RWPE2 (cell line): ENCODE measurements around the gene ZNF619.

Experiments
- ATAC-seq: fragments of 200-7000 bp; cut with Tn5 transposase; 3 replicates; pipeline ENCODE4 v1.9.1; 2021; ENCODE audit warnings: low read depth
- DNase-seq: peaks from one replicate; pipeline ENCODE4 v3.0.0-alpha.2; 2020; ENCODE audit warnings: low spot score
- H3K27ac ChIP-seq: fragments of 450-650 bp; 2 replicates; pipeline ENCODE4 v1.5.1; 2017; ENCODE audit warnings: mild to moderate bottlenecking; ENCODE audit not compliant: poor library complexity, severe bottlenecking
- H3K27me3 ChIP-seq: fragments of 250-450 bp; sonication (Bioruptor Pico); 2 replicates; pipeline ENCODE4 v1.5.1; 2021; ENCODE audit warnings: mild to moderate bottlenecking, moderate library complexity; ENCODE audit not compliant: insufficient read depth, poor library complexity, severe bottlenecking
- H3K36me3 ChIP-seq: fragments of 250-450 bp; sonication (Bioruptor Pico); 2 replicates; pipeline ENCODE4 v1.5.1; 2020; ENCODE audit warnings: low read depth, mild to moderate bottlenecking, moderate library complexity
- H3K4me1 ChIP-seq: fragments of 250-450 bp; sonication (Bioruptor Pico); 2 replicates; pipeline ENCODE4 v1.5.1; 2021; ENCODE audit warnings: mild to moderate bottlenecking, moderate library complexity; ENCODE audit not compliant: insufficient read depth, poor library complexity, severe bottlenecking
- H3K4me3 ChIP-seq: fragments of 250-450 bp; sonication (Bioruptor Pico); 2 replicates; pipeline ENCODE4 v1.5.1; 2021; ENCODE audit warnings: mild to moderate bottlenecking, moderate library complexity; ENCODE audit not compliant: severe bottlenecking
- H3K9me3 ChIP-seq: fragments of 250-450 bp; sonication (Bioruptor Pico); 2 replicates; pipeline ENCODE4 v1.5.1; 2021; ENCODE audit warnings: mild to moderate bottlenecking, moderate library complexity; ENCODE audit not compliant: severe bottlenecking
- TF ChIP-seq, protein P1 (sequence below): fragments of 450-650 bp; IDR thresholded peaks from one replicate; pipeline ENCODE4 v1.5.1; 2017; ENCODE audit warnings: mild to moderate bottlenecking, moderate library complexity; ENCODE audit not compliant: poor library complexity, severe bottlenecking

ZNF619 gene

DNA sequence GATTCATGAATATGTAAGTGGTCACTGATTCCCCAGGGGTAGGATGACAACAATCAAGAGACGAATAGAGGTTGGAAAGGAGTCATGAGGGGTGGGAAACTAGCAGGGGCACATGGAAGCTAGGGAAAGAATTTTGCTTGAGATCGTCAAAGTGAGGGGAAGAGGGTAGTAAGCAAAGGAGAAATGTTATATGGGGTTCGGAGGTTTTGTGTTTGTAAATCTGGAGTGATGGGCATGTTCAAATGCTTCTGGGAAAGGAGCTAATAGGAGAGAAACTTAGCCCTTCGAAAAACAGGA lies 11.9 kb upstream of the ZNF619 start:
- DNase-seq (no peak), ATAC-seq (no peak)
- Histone ChIP-seq H3K27me3 (no peaks in the 10 kb centered on the region), H3K4me1 (no peaks in the 10 kb centered on the region), H3K9me3 (no peaks in the 10 kb centered on the region), H3K27ac (no peak overlapping the region), H3K4me3 (no peak overlapping the region), H3K36me3 (peaks cover 40% of the 10 kb centered on the region)
- TF ChIP-seq, protein P1, sequence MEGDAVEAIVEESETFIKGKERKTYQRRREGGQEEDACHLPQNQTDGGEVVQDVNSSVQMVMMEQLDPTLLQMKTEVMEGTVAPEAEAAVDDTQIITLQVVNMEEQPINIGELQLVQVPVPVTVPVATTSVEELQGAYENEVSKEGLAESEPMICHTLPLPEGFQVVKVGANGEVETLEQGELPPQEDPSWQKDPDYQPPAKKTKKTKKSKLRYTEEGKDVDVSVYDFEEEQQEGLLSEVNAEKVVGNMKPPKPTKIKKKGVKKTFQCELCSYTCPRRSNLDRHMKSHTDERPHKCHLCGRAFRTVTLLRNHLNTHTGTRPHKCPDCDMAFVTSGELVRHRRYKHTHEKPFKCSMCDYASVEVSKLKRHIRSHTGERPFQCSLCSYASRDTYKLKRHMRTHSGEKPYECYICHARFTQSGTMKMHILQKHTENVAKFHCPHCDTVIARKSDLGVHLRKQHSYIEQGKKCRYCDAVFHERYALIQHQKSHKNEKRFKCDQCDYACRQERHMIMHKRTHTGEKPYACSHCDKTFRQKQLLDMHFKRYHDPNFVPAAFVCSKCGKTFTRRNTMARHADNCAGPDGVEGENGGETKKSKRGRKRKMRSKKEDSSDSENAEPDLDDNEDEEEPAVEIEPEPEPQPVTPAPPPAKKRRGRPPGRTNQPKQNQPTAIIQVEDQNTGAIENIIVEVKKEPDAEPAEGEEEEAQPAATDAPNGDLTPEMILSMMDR, result no peak

DNA sequence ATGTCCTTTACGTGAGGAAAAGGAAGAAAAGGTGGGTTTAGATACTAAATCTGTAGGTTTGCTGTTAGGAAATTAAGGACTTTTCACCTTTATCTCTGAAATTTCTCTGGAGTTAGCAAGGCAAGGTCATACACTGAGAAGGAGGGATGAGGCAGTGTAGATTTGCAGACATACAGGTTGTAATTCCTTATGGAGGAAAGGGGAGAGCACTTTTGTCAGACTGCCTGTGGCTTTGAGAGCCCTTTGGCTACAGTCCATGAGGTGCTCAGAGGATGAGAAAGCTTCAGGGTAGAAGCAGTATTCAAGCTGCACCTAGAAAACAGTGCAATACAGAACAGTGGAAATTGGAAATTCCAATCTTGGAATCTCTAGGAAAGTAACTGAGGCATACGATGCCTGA lies 11.5 kb upstream of the ZNF619 start:
- H3K9me3 ChIP-seq, result no peaks in the 10 kb centered on the region
- DNase-seq (no peak), ATAC-seq (peak; percentile 7; the same call in 1 of the 3 replicates)
- no peak overlapping the region for H3K4me3 ChIP-seq
- peaks cover 36% of the 10 kb centered on the region for H3K36me3 ChIP-seq
- H3K27me3 ChIP-seq, result no peaks in the 10 kb centered on the region
- H3K4me1 ChIP-seq, result no peaks in the 10 kb centered on the region
- no peak overlapping the region for H3K27ac ChIP-seq
- TF ChIP-seq, protein P1, result no peak

DNA sequence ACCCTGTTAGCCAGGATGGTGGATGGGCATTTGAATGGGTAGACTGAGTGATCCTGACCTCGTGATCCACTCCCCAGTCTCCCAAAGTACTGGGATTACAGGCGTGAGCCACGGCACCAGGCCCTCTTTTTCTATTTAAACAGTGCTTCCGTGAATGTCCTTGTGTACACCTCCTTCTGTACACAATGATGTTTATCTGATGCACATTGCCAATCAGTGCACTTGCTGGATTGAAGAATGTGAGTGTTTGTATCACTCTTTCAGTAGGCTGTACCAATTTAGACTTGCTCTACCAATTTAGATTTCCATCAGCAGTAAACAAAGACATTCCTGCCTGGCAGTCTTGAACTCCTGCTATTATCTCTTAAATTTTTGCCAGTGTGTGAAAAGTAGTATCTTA lies 8.9 kb upstream of the ZNF619 start:
- no peak for DNase-seq
- H3K4me3 ChIP-seq, result no peak overlapping the region
- peaks cover 13% of the 10 kb centered on the region for H3K36me3 ChIP-seq
- H3K27me3 ChIP-seq, result no peaks in the 10 kb centered on the region
- TF ChIP-seq, protein P1, result no peak
- H3K27ac ChIP-seq, result no peak overlapping the region
- H3K4me1 ChIP-seq, result no peaks in the 10 kb centered on the region
- H3K9me3 ChIP-seq, result no peaks in the 10 kb centered on the region
- no peak for ATAC-seq

DNA sequence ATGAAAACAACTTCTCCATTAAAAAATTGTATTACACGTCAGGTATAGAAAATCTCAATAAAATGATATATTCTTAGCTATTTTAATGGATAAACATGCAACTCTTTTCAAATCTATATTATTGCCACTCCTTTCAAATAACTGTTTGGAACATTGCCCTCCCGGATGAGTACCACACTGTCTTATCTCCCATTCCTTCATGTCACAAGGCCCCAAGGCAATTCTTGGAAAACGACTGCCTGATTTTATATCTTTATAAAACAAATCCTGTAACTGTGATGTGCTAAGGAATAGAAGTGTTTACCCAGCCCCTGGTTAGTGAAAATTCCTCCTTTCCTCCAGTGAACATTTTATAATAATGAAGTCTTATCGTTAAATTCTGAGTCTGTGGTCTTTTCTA lies 6.2 kb upstream of the ZNF619 start:
- DNase-seq (no peak), ATAC-seq (no peak)
- Histone ChIP-seq H3K4me3 (no peak overlapping the region), H3K27ac (no peak overlapping the region), H3K9me3 (no peaks in the 10 kb centered on the region), H3K4me1 (no peaks in the 10 kb centered on the region), H3K36me3 (no peaks in the 10 kb centered on the region), H3K27me3 (no peaks in the 10 kb centered on the region)
- TF ChIP-seq, protein P1, result no peak

DNA sequence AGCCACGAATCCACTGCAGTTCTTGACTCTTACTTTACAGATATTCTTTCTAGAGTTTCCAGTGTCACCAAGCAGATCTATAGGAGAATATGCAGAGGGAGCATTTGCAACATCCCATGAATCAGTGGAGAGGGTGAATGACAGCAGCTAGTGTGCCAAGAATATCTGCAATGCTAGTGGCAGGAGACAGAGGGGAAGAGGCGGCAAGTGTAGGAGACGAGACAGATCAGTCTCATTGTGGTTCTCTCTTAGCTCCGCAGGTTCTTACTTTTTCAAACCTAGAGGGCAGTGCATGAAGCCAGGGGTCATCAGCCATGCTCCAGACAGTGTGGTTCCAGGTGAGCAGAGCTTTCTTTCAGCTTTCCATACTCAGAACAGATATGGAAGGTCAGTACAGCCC lies 744 bp downstream of the ZNF619 start:
- Histone ChIP-seq H3K36me3 (peaks cover 17% of the 10 kb centered on the region), H3K27me3 (no peaks in the 10 kb centered on the region), H3K9me3 (no peaks in the 10 kb centered on the region), H3K4me3 (peak overlapping the region; percentile 89), H3K4me1 (no peaks in the 10 kb centered on the region), H3K27ac (no peak overlapping the region)
- ATAC-seq (0 out of 3 replicates have a peak, but pooled peaks have one; percentile 9), DNase-seq (no peak)
- TF ChIP-seq, protein P1, result no peak
